ENCODE results near the gene SERTAD4. TPM values are rescaled to one million over a fixed set of nuclear protein-coding genes. Genes with fewer than 3 reads are reported as not detected.

Gene SERTAD4
- total RNA-seq, 4 donors from 2014 or later: 9.6 to 18.1 (median 14.9) TPM

DNA sequence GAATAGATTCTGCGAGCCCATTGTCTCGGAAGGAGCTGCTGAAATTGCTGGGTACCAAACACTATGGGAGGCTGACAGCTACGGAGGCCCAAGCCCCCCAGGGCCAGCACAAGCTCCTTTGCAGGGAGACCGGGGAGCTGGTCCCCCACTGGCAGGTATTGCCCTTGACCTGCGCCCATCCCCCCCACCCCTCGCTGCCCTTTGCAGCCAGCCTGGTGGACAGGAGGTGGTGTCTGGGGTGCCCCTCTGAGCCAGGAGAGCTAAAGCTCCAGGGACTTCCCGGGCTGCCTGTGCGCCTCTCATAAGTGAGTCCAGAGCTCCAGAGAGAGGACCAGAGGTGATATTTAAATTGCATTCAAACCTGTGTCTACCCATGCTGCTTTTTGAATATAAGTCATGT lies 5.4 kb downstream of the SERTAD4 start:
- 56 to 75% methylated on average over 8 of the region's 8 CpGs for WGBS, 2 donors
- intact Hi-C loops (cut with DNase I; ENCODE audit: low total_unique reads): loop anchor here (10.0 kb wide), 1 partner anchor 77 kb away; no protein-coding TSS in a partner anchor
- H3K4me3 ChIP-seq (ENCODE audit: low read depth, poor library complexity, severe bottlenecking): no peak overlapping the region

DNA sequence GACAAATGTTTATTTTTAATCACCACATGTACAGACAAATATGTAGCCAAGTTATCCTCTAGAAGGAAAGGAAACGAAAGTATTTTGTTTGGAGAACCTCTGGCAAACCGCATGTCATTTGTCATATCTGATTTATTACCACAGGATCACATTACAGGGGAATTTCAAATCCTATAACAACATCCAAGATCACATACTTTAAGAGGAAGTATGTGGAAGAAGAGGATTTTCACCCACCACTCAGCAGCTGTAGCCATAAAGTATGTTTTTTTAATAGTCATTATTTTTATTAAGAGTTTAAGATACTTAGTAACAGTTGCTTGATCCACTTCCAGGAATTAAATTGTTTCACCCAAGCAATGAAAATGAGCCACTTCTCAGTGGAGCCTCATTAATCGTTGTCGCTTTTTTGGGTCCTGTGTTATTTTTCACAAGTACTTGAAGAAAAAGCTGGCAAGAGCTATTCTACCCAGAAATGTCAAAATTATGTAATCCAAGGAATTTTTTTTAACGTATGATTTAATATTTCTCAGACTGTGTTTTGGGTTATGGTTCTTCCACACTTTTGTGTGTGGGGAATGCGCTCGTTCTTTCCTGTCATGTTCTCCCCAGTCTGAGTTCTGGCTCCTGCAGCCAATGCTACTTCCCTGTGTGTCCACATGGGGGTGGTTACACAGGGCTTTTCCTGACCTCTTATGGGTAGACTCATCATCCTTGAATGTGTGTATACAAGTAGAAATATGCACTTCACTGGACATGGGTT lies 6.9 kb downstream of the SERTAD4 start:
- DNase-seq (ENCODE audit: low spot score in 2 of 2): no peak
- TF ChIP-seq POLR2A (IDR thresholded peaks at IDR 0.05): no peak
- TF ChIP-seq CTCF (IDR thresholded peaks at IDR 0.05): no peak
- intact Hi-C loops (cut with DNase I; ENCODE audit: low total_unique reads): loop anchor here (10.0 kb wide), 1 partner anchor 75 kb away; no protein-coding TSS in a partner anchor
- WGBS, 2 donors: 36 to 42% methylated on average over 7 of the region's 7 CpGs
- no peak overlapping the region for H3K4me3 ChIP-seq (ENCODE audit: low read depth, poor library complexity, severe bottlenecking)

More for the DNA sequence above, 5.4 kb downstream of the SERTAD4 start:
- no peak for DNase-seq (ENCODE audit: low spot score in 2 of 2)
- TF ChIP-seq POLR2A (IDR thresholded peaks at IDR 0.05) (no peak), CTCF (IDR thresholded peaks at IDR 0.05) (no peak)

DNA sequence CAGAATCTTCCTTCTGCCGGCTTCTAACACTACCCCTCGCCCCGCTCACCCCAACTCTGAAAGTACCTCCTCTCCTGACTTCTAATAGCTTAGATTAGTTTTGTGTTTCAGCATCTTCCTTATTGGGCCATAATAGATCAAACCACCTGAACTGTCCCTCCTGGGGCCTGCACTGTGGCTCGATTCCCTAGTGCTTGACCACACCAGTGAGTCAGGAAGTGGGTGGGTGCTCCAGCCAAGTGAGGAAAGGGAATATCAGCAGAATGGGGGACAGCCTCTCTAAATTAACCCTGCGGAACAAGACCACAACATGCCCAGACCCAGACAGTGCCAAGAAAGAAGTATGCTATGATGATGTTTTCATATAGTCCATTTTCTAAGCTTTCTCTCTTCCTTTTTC lies 8.5 kb downstream of the SERTAD4 start:
- intact Hi-C loops (cut with DNase I; ENCODE audit: low total_unique reads): no loop called here
- 91 to 92% methylated on average over 5 of the region's 5 CpGs for WGBS, 2 donors
- H3K4me3 ChIP-seq (ENCODE audit: low read depth, poor library complexity, severe bottlenecking): no peak overlapping the region
- TF ChIP-seq CTCF (IDR thresholded peaks at IDR 0.05): no peak
- no peak for TF ChIP-seq POLR2A (IDR thresholded peaks at IDR 0.05)
- no peak for DNase-seq (ENCODE audit: low spot score in 2 of 2)

GRCh38 chr1:210244746-210245367 lies 12.3 kb downstream of the SERTAD4 start:
- H3K4me3 ChIP-seq (ENCODE audit: low read depth, poor library complexity, severe bottlenecking): no peak overlapping the region
- no peak for TF ChIP-seq POLR2A (IDR thresholded peaks at IDR 0.05)
- TF ChIP-seq CTCF (IDR thresholded peaks at IDR 0.05): no peak
- no peak for DNase-seq (ENCODE audit: low spot score in 2 of 2)
- WGBS, 2 donors: 80 to 82% methylated on average over 6 of the region's 6 CpGs
- intact Hi-C loops (cut with DNase I; ENCODE audit: low total_unique reads): no loop called here

GRCh38 chr1:210246447-210246846 lies 13.9 kb downstream of the SERTAD4 start:
- intact Hi-C loops (cut with DNase I; ENCODE audit: low total_unique reads): no loop called here
- TF ChIP-seq CTCF (IDR thresholded peaks at IDR 0.05): no peak
- no peak for TF ChIP-seq POLR2A (IDR thresholded peaks at IDR 0.05)

More at GRCh38 chr1:210246447-210246846, 13.9 kb downstream of the SERTAD4 start:
- H3K4me3 ChIP-seq (ENCODE audit: low read depth, poor library complexity, severe bottlenecking): no peak overlapping the region
- 73 to 74% methylated on average over 6 of the region's 6 CpGs for WGBS, 2 donors
- DNase-seq (ENCODE audit: low spot score in 2 of 2): no peak
